NCI-H128 (cell line): ENCODE data around the gene GSKIP.
A peak's percentile ranks its signal among the peaks of the same experiment; 100 is the strongest.

ENCODE experiments used
- DNase-seq: peaks from one replicate; lab custom pipeline; 2025; ENCODE audit not compliant: unreplicated experiment; lab: John Stamatoyannopoulos, UW

The GSKIP gene

GRCh38 chr14:96416292-96416691 is 53.0 kb downstream of the GSKIP start:
- no peak for DNase-seq

- no peak for DNase-seq
Observed at GRCh38 chr14:96417254-96417653, 53.9 kb downstream of the GSKIP start.

- no peak for DNase-seq
Observed at GRCh38 chr14:96418075-96418474, 54.7 kb downstream of the GSKIP start.

- DNase-seq = no peak
Observed at GRCh38 chr14:96421236-96421635, 57.9 kb downstream of the GSKIP start.

- DNase-seq = no peak
Observed at GRCh38 chr14:96422992-96423391, 59.7 kb downstream of the GSKIP start.

- no peak for DNase-seq
Observed at GRCh38 chr14:96423446-96424108, 60.3 kb downstream of the GSKIP start.

GRCh38 chr14:96424109-96424989 is 61.0 kb downstream of the GSKIP start:
- DNase-seq = peak; percentile 71

- DNase-seq = no peak
Observed at GRCh38 chr14:96434040-96434439, 70.7 kb downstream of the GSKIP start.
